Panc1 (cell line): Measurements from ENCODE around the gene CDH8. TPM values are rescaled to one million over a fixed set of nuclear protein-coding genes. Genes with fewer than 3 reads are reported as not detected.

Experiments
- ATAC-seq: fragments of 200-7000 bp; cut with Tn5 transposase; 2 replicates; pipeline ENCODE4 v1.9.1; 2020; ENCODE audit warnings: mild to moderate bottlenecking, moderate library complexity
- BruUV-seq: library from RNA; stranded (reverse); fragments of 400-500 nt; replicated peaks from 2 replicates; lab custom pipeline; 2021; lab: Mats Ljungman, UMichigan
- CTCF ChIA-PET: fragments of 300-600 bp; sonication (Branson Sonifier 250); formaldehyde crosslinking; loops from one replicate; lab custom pipeline; 2022; ENCODE audit warnings: antibody characterized with exemption; lab: Charles Lee
- POLR2A ChIA-PET: fragments of 300-600 bp; sonication (Branson Sonifier 250); formaldehyde crosslinking; loops from one replicate; lab custom pipeline; 2022; ENCODE audit warnings: antibody characterized with exemption; lab: Charles Lee
- DNase-seq: peaks from one replicate; pipeline ENCODE4 v3.0.0-alpha.2; 2010; ENCODE audit warnings: low read depth, low spot score
- H3K27ac ChIP-seq: 2 replicates; pipeline ENCODE4 v1.5.1; 2011; ENCODE audit warnings: mild to moderate bottlenecking, low read length, inconsistent platforms
- H3K27me3 ChIP-seq: fragments of 200-500 bp; sonication (Bioruptor generic); 2 replicates; pipeline ENCODE4 v1.6.0; 2014; ENCODE audit warnings: low read length, inconsistent platforms; ENCODE audit not compliant: control insufficient read depth, insufficient read depth
- H3K36me3 ChIP-seq: fragments of 200-500 bp; sonication (Bioruptor generic); 2 replicates; pipeline ENCODE4 v1.5.1; 2014; ENCODE audit warnings: inconsistent platforms, mild to moderate bottlenecking, low read length, moderate library complexity; ENCODE audit not compliant: control insufficient read depth, insufficient read depth
- H3K4me1 ChIP-seq: 2 replicates; pipeline ENCODE4 v1.5.1; 2011; ENCODE audit warnings: inconsistent platforms, mild to moderate bottlenecking, low read length, moderate library complexity; ENCODE audit not compliant: control insufficient read depth, insufficient read depth
- H3K4me3 ChIP-seq, 2 experiments: 2 replicates each; pipeline ENCODE4 v1.5.1; 2011 to 2012; ENCODE audit warnings: low read depth in 2 of 2, low read length in 2 of 2, mild to moderate bottlenecking in 2 of 2, inconsistent platforms in 1 of 2, moderate library complexity in 1 of 2
- H3K9me3 ChIP-seq: fragments of 200-500 bp; sonication (Bioruptor generic); 2 replicates; pipeline ENCODE4 v1.5.1; 2014; ENCODE audit warnings: low read depth, mild to moderate bottlenecking, inconsistent platforms, low read length, moderate library complexity; ENCODE audit not compliant: control insufficient read depth, insufficient read depth
- CTCF ChIP-seq: fragments of 450-650 bp; IDR thresholded peaks from 2 replicates; pipeline ENCODE4 v1.5.1; 2017; ENCODE audit warnings: mild to moderate bottlenecking
- POLR2AphosphoS5 ChIP-seq: IDR thresholded peaks from 2 replicates; pipeline ENCODE4 v1.6.1; 2012; ENCODE audit warnings: mild to moderate bottlenecking, low read depth, low read length, moderate library complexity
- REST ChIP-seq, 2 experiments: IDR thresholded peaks; 2 replicates each; pipeline ENCODE4 v1.6.1; 2011 to 2012; ENCODE audit warnings: low read depth in 2 of 2, control low read depth in 1 of 2, low read length in 1 of 2, mild to moderate bottlenecking in 1 of 2, moderate library complexity in 1 of 2; ENCODE audit not compliant: insufficient read depth in 1 of 2
- SIN3A ChIP-seq: IDR thresholded peaks from 2 replicates; pipeline ENCODE4 v1.6.1; 2012; ENCODE audit warnings: low read depth, mild to moderate bottlenecking, low read length, moderate library complexity, borderline replicate concordance; ENCODE audit not compliant: insufficient read depth
- TCF7L2 ChIP-seq: IDR thresholded peaks from 2 replicates; pipeline ENCODE4 v1.6.1; 2011; ENCODE audit warnings: mild to moderate bottlenecking, low read depth, low read length, inconsistent platforms
- in situ Hi-C: cut with HindIII; loops from 2 replicates; pipeline ENCODE4 v1.10.0; 2016; ENCODE audit warnings: low sequenced_read_pairs, low pct_unique_long_range_greater_than_20kb
- intact Hi-C: fragments of 100-400 bp; cut with micrococcal nuclease; formaldehyde crosslinking; loops from one replicate; pipeline ENCODE4 v1.10.0; 2022; ENCODE audit not compliant: unreplicated experiment
- total RNA-seq: library from RNA; stranded (reverse); gene quantifications from one replicate; pipeline ENCODE4 v1.2.1, GENCODE V29; 2021; ENCODE audit not compliant: unreplicated experiment

CDH8 gene
- total RNA-seq, 1 experiment from 2014 or later = 0.21 TPM

DNA sequence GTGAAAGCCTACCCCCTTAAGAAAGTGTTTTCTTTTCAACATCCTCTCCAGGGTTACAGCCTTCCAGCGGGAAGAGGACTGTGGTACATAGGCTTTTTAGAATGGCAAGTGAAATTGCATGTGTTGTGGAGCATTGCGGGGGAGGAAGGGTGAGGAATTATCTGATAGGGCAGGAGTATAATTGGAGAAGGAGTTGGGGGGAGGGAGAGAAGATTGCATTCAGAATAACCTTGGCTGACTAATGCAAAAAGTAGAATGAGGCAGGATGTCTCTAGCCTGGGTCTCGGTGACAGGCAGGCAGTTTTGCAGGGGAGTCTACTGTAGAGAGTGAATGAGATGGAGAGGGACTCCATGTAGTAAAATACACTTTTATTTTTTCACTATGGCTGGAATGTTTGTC, 2.4 kb upstream of the CDH8 start:
- no peaks in the 10 kb centered on the region for H3K9me3 ChIP-seq
- no peaks in the 10 kb centered on the region; the same call in 1 of the 2 replicates for H3K27me3 ChIP-seq
- POLR2A ChIA-PET = no interaction called here
- ATAC-seq (no peak), DNase-seq (no peak)
- H3K4me1 ChIP-seq = no peaks in the 10 kb centered on the region
- no peak overlapping the region for H3K27ac ChIP-seq
- in situ Hi-C loops = no loop called here
- CTCF ChIA-PET = no interaction called here
- BruUV-seq = no TSS peak
- H3K4me3 ChIP-seq = no peak overlapping the region
- intact Hi-C loops = no loop called here
- TF ChIP-seq POLR2AphosphoS5 = no peak
- TF ChIP-seq TCF7L2 = no peak
- no peak for TF ChIP-seq CTCF
- TF ChIP-seq SIN3A = no peak
- no peaks in the 10 kb centered on the region for H3K36me3 ChIP-seq

GRCh38 chr16:62038225-62038624, 2.0 kb upstream of the CDH8 start:
- DNase-seq (no peak), ATAC-seq (no peak)
- Histone ChIP-seq H3K4me3 (no peak overlapping the region), H3K27ac (no peak overlapping the region), H3K27me3 (no peaks in the 10 kb centered on the region; the same call in 1 of the 2 replicates), H3K4me1 (no peaks in the 10 kb centered on the region), H3K9me3 (no peaks in the 10 kb centered on the region), H3K36me3 (no peaks in the 10 kb centered on the region)
- intact Hi-C loops = no loop called here
- ChIA-PET CTCF (interaction anchor here (0.7 kb wide), 1 partner anchor 203 kb away, joined by 4 read pairs; no protein-coding TSS in a partner anchor), POLR2A (no interaction called here)
- BruUV-seq = no TSS peak
- no peak for TF ChIP-seq CTCF
- no peak for TF ChIP-seq TCF7L2
- TF ChIP-seq REST (IDR thresholded peaks at IDR 0.05; ENCODE audit: insufficient read depth in 1 of 2, low read depth in 2 of 2, low read length in 1 of 2) = no peak
- no peak for TF ChIP-seq SIN3A
- TF ChIP-seq POLR2AphosphoS5 = no peak
- in situ Hi-C loops = no loop called here
